Testis (tissue), 3 donors: ENCODE data around the gene PPP1R15A. TPM values are rescaled to one million over a fixed set of nuclear protein-coding genes. Genes with fewer than 3 reads are reported as not detected.
A peak's percentile ranks its signal among the peaks of the same experiment; 100 is the strongest.
"Not testable (repeated sequence)": the region's sequence is repeated elsewhere in the genome, so short reads cannot be mapped to it uniquely, and the experiment has no call there.

Source experiments
- DNase-seq: peaks from one replicate; pipeline ENCODE4 v3.0.0-alpha.2; 2019
- H3K27ac ChIP-seq, 2 donors: fragments of 200-600 bp; sonication (generic); one replicate each; pipeline ENCODE4 v1.5.1; 2019
- H3K27me3 ChIP-seq: fragments of 200-600 bp; sonication (generic); one replicate; pipeline ENCODE4 v1.5.1; 2019
- H3K36me3 ChIP-seq: fragments of 200-600 bp; sonication (generic); one replicate; pipeline ENCODE4 v1.5.1; 2017; ENCODE audit warnings: low read depth; ENCODE audit errors: missing control alignments
- H3K4me1 ChIP-seq: fragments of 200-600 bp; sonication (generic); one replicate; pipeline ENCODE4 v1.5.1; 2019
- H3K4me3 ChIP-seq, 2 donors: fragments of 200-600 bp; sonication (generic); one replicate each; pipeline ENCODE4 v1.5.1; 2017 to 2019
- H3K9me3 ChIP-seq: fragments of 200-600 bp; sonication (generic); one replicate; pipeline ENCODE4 v1.5.1; 2017
- POLR2A ChIP-seq: fragments of 450-650 bp; IDR thresholded peaks from one replicate; pipeline ENCODE4 v1.6.1; 2017; ENCODE audit warnings: antibody characterized with exemption, mild to moderate bottlenecking, moderate library complexity
- WGBS, 2 donors: methylation state at CpG; one replicate each; pipeline ENCODE4 v1.1.5; 2018; 5-methylcytosine and 5-hydroxymethylcytosine counted together
- intact Hi-C: fragments of 100-400 bp; cut with DNase I; formaldehyde crosslinking; loops from one replicate; pipeline ENCODE4 v1.15.1; 2023; ENCODE audit warnings: low total_unique reads
- polyA plus RNA-seq: library from polyadenylated mRNA; stranded (reverse); fragments of 350-450 nt; fragmentation: Illumina TruSeq; extraction: RNeasy Lipid Tissue Mini Kit (QIAGEN cat#74804); gene quantifications from one replicate; pipeline ENCODE4 v1.2.3, GENCODE V29; 2014; ENCODE audit warnings: low read depth, low replicate concordance; ENCODE audit not compliant: insufficient read depth
- total RNA-seq, 2 donors: library from RNA; depleted of rRNA; stranded (reverse); fragments of >200 nt; gene quantifications; one replicate each; pipeline ENCODE4 v1.2.3, GENCODE V29; 2016
- TF ChIP-seq, protein P1 (sequence below), 3 experiments: fragments of 450-650 bp in 2 of 3; fragments of 200-600 bp in 1 of 3; sonication (generic) in 1 of 3; IDR thresholded peaks; one replicate each; pipeline ENCODE4 v1.5.1; 2016 to 2019; ENCODE audit warnings: antibody characterized with exemption in 3 of 3, mild to moderate bottlenecking in 2 of 3, moderate library complexity in 1 of 3

The PPP1R15A gene
- total and polyA plus RNA-seq, 3 donors from 2014 or later: 37.2 to 48.3 (median 40.9) TPM

DNA sequence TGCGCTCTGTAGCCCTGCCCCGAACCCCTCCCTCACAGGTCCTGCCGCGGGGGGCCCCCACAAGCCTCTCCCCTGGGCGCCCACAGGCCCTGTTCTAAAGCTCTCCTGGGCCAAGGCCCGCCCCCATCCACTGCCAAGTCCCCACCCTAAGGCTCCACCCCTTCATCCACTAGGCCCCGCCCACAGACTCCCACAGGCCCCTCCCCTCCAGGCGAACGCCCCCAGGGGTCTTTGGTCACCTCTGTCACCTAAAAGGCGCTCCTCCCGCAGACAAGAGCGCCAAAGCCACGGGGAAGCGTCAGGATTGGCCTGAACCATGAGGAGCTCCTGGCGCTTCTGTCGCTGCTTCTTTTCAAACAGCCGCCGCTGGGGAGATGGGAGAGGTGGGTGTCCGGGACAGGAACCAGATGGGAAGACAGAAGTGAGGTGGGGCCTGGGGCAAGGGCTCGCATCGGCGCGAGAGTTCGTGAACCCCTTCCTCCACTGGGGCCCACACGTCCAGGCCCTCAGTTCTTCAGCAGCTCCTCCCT, 24.0 kb downstream of the PPP1R15A start:
- peak overlapping the region; percentile 29 to 58 for H3K4me3 ChIP-seq
- intact Hi-C loops: no loop called here
- H3K9me3 ChIP-seq: no peaks in the 10 kb centered on the region
- peak; percentile 78 for DNase-seq
- no peaks in the 10 kb centered on the region for H3K36me3 ChIP-seq
- H3K27ac ChIP-seq: peak overlapping the region; percentile 6 to 39
- 8 to 11% methylated on average over 23 to 24 of the region's 25 CpGs for WGBS, 2 donors
- H3K27me3 ChIP-seq: no peaks in the 10 kb centered on the region
- peaks cover 6% of the 10 kb centered on the region for H3K4me1 ChIP-seq
- TF ChIP-seq POLR2A: no peak
- TF ChIP-seq, protein P1, sequence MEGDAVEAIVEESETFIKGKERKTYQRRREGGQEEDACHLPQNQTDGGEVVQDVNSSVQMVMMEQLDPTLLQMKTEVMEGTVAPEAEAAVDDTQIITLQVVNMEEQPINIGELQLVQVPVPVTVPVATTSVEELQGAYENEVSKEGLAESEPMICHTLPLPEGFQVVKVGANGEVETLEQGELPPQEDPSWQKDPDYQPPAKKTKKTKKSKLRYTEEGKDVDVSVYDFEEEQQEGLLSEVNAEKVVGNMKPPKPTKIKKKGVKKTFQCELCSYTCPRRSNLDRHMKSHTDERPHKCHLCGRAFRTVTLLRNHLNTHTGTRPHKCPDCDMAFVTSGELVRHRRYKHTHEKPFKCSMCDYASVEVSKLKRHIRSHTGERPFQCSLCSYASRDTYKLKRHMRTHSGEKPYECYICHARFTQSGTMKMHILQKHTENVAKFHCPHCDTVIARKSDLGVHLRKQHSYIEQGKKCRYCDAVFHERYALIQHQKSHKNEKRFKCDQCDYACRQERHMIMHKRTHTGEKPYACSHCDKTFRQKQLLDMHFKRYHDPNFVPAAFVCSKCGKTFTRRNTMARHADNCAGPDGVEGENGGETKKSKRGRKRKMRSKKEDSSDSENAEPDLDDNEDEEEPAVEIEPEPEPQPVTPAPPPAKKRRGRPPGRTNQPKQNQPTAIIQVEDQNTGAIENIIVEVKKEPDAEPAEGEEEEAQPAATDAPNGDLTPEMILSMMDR (IDR thresholded peaks at IDR 0.05): no peak

DNA sequence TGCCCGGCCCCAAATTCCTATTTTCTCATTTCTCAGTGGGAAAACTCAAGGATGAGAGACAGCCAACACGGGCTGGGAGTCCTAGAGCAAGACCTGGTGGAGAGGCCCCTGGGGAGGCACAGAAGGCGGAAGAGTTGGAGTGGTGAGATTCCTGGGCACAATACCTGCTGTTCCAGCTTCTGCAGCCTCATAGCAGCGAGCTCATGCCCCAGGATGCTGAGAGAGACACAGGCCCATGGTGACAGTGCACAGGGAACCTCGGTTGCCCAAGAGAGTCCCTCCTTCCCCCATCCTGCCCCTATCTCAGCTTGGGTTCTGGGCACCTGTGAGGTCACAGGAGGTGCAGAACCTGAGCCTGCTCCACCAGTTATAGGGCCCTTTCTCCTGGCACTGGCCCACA, 25.0 kb downstream of the PPP1R15A start:
- peaks cover 10% of the 10 kb centered on the region for H3K4me1 ChIP-seq
- H3K4me3 ChIP-seq: no peak overlapping the region
- 84% methylated on average over 5 of the region's 5 CpGs for WGBS, 2 donors
- no peak for DNase-seq
- TF ChIP-seq POLR2A: no peak
- TF ChIP-seq, protein P1 (IDR thresholded peaks at IDR 0.05): no peak
- H3K27me3 ChIP-seq: no peaks in the 10 kb centered on the region
- intact Hi-C loops: no loop called here
- no peaks in the 10 kb centered on the region for H3K9me3 ChIP-seq
- H3K36me3 ChIP-seq: no peaks in the 10 kb centered on the region
- H3K27ac ChIP-seq: no peak overlapping the region

DNA sequence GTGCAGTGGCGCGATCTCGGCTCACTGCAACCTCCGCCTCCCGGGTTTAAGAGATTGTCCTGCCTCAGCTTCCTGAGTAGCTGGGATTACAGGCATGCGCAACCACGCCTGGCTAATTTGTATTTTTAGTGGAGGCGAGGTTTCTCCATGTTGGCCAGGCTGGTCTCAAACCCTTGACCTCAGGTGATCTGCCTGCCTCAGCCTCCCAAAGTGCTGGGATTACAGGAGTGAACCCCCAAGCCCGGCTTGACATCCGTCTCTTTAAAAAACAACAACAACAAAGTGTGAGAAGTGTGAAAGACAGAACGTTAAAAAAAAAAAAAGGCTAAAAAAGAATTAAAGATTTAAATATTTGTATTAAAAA, 27.1 kb downstream of the PPP1R15A start:
- DNase-seq, H3K36me3 ChIP-seq, H3K9me3 ChIP-seq, intact Hi-C loops, H3K27me3 ChIP-seq, H3K4me1 ChIP-seq: not testable (repeated sequence)
- H3K4me3 ChIP-seq: peak overlapping the region; percentile 69 to 81
- 53 to 65% methylated on average over 11 of the region's 11 CpGs for WGBS, 2 donors
- H3K27ac ChIP-seq: peak overlapping the region; percentile 63 to 90

DNA sequence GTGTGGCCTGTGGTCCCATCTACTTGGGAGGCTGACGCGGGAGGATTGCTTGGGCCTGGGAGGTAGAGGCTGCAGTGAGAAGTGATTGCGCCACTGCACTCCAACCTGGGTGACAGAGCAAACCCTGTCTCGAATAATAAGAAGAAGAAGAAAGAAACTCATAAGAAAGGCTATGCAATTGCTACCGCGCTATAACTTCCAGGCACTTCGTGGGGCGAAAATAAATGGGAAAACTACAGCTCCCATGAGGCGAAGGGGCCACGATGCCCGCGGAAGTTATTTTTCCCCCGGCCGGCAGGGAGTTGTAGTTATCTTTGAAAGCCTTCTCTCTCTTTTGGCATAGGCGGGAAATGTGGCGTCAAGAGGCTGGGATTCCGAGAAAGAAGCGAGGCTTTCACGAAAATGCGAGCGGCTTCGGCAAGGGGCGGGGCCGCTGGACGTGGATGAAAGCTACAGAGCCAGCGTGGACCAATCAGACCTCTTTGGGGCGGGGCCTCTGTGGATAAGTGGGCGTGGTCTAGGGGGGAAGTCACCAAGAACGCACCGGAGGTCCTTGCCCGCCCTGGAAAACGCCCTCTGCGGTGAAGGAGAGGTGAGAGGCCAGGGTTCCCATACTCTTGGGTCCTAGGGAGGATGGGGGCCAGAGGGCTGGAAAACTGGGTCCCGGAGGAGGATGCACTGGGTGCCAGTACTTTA, 27.7 kb downstream of the PPP1R15A start, which contains the start of gene NUCB1:
NUCB1 (plus strand) TSS at position 532 of the 696 bp plus-strand sequence. CDS start 485 bp downstream, outside the sequence.
- peak; percentile 99 for DNase-seq
- H3K4me3 ChIP-seq: peak within 1 kb of the TSS; percentile 69 to 81
- TF ChIP-seq, protein P1 (IDR thresholded peaks at IDR 0.05): peak in 2 of 3 experiments; percentile 30 to 45
- TF ChIP-seq POLR2A: peak; percentile 18
- H3K27me3 ChIP-seq: no peaks in the 10 kb centered on the region
- 5 to 6% methylated on average over 33 to 34 of the region's 34 CpGs for WGBS, 2 donors
- peak within 1 kb of the TSS; percentile 63 to 90 for H3K27ac ChIP-seq
- peaks cover 10% of the 10 kb centered on the region for H3K4me1 ChIP-seq
- no peaks in the 10 kb centered on the region for H3K36me3 ChIP-seq
- H3K9me3 ChIP-seq: no peaks in the 10 kb centered on the region
- intact Hi-C loops: no loop called here

DNA sequence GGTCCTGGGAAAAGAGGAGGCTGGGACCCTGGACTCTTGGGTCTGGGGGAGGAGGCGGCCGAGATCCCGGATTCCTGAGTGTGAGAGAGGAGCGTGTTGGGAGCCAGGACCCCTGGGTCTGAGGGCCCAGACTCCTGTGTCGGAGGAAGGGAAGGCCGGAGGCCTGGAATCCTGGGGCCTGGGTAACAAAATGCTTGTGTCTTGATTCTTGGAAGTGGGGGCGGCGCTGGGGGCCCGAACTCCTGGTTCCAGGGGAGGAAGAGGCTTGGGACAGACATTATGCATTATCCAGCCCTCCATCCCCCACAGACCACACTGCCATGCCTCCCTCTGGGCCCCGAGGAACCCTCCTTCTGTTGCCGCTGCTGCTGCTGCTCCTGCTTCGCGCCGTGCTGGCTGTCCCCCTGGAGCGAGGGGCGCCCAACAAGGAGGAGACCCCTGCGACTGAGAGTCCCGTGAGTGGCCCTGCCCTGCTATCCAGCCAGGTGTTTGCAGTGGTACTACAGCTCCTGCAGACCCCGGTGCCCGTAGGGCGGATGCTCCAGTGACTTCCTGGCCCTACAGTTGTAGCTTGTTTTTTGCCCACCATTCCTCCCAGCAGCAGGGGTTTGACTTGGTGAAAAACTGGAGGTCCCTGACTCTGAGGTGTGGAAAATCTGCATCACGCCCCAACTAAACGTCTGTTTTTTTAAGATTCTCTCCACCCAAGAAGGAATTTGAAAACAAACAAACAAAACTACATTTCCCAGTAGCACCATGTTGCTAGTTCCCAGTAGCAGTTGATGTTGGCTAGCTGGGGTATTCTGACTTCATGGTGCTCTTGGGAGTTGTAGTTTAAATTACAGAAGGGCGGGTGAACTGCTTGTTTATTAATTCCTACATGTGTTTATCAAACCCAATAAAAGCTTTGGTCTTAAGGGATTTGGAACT, 28.5 kb downstream of the PPP1R15A start:
- no peaks in the 10 kb centered on the region for H3K9me3 ChIP-seq
- DNase-seq: no peak
- H3K27me3 ChIP-seq: no peaks in the 10 kb centered on the region
- H3K4me1 ChIP-seq: peaks cover 10% of the 10 kb centered on the region
- peak overlapping the region; percentile 69 to 81 for H3K4me3 ChIP-seq
- peak overlapping the region; percentile 63 to 90 for H3K27ac ChIP-seq
- TF ChIP-seq POLR2A: no peak
- TF ChIP-seq, protein P1 (IDR thresholded peaks at IDR 0.05): no peak
- H3K36me3 ChIP-seq: no peaks in the 10 kb centered on the region
- intact Hi-C loops: no loop called here
- 4 to 7% methylated on average over 21 to 24 of the region's 24 CpGs for WGBS, 2 donors

DNA sequence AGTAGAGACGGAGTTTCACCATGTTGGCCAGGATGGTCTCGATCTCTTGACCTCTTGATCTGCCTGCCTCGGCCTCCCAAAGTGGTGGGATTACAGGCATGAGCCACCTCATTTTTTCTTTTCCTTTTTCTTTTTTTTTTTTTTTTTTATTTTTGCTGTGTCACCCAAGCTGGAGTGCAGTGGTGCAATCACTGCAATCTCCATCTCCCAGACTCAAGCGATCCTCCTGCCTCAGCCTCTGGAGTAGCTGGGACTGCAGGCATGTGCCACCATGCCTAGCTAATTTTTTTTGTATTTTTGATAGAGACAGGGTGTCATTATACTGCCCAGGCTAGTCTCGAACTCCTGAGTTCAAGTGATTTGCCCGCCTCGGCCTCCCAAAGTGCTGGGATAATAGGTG, 30.1 kb downstream of the PPP1R15A start:
- H3K4me3 ChIP-seq, H3K27me3 ChIP-seq, H3K36me3 ChIP-seq, H3K4me1 ChIP-seq, intact Hi-C loops, DNase-seq, H3K9me3 ChIP-seq, H3K27ac ChIP-seq: not testable (repeated sequence)
- WGBS, 2 donors: 98% methylated on average over 7 of the region's 7 CpGs

DNA sequence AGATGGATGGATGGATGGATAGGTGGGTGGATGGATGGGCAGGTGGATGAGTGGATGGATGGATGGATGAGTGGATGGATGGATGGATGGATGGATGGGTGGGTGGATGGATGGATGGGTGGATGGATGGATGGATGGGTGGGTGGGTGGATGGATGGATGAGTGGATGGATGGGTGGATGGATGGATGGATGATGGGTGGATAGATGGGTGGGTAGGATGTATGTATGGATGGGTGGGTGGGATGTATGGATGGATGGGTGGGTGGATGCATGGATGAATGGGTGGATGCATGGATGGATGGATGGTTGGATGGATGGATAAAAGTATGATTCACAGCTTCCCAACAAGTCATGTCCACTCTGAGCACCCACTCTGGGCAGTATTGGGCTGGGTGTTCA, 31.6 kb downstream of the PPP1R15A start:
- intact Hi-C loops, DNase-seq, H3K4me3 ChIP-seq, H3K27me3 ChIP-seq, H3K27ac ChIP-seq, H3K9me3 ChIP-seq, H3K36me3 ChIP-seq, H3K4me1 ChIP-seq: not testable (repeated sequence)
